SW480 (cell line): ENCODE measurements around the gene MLLT1.
"Not testable (repeated sequence)": the region's sequence is repeated elsewhere in the genome, so short reads cannot be mapped to it uniquely, and the experiment has no call there.

Experiments used
- DNase-seq: peaks from one replicate; pipeline ENCODE4 v3.0.0-alpha.2; 2016; ENCODE audit warnings: low spot score

MLLT1 gene

GRCh38 chr19:6279931-6280591 is at the start of gene MLLT1:
MLLT1 (minus strand) TSS chr19:6279975; CDS start chr19:6279784, 191 bp downstream.
- DNase-seq, result peak; percentile 89

- DNase-seq, result no peak
Measured at GRCh38 chr19:6326815-6327214, 47.0 kb upstream of the MLLT1 start.

- DNase-seq, result no peak
Measured at GRCh38 chr19:6325614-6326013, 45.8 kb upstream of the MLLT1 start.

DNA sequence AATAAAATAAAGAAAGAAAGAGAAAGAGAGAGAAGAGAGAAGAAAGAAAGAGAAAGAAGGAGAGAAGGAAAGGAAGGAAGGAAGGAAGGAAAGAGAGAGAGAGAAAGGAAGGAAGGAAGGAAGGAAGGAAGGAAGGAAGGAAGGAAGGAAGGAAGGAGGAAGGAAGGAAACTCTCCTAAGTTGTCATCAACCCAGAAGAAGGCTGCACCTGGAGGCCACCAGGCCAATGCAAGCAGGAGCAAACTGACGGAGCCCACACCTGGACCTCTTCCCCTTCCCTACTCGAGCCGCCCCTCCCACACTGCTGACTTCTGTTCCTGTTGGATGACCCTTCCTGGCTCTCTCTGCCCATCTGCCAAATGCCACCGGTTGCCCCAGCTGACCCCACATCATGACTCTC is 45.0 kb upstream of the MLLT1 start:
- no peak for DNase-seq

GRCh38 chr19:6322284-6322683 is 42.5 kb upstream of the MLLT1 start:
- no peak for DNase-seq

DNA sequence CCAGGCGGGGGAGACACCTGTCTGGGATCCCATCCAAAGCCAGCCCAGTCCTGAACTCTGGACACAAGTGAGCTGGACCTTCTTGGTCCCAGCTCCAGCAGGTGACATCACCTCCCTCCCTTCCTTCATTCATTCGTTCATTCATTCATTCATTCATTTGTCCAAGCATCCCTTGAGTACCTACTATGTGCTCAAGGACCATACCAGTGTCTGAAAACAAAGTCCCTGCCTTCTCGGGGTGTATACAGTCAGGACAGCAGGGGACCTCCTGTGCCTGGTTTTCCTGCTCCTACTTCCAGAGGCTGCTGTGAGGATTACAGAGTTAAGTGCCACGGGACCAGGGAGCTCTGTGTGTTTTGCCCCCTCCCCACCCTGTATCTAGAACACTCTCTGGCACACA is 39.6 kb upstream of the MLLT1 start:
- no peak for DNase-seq

DNA sequence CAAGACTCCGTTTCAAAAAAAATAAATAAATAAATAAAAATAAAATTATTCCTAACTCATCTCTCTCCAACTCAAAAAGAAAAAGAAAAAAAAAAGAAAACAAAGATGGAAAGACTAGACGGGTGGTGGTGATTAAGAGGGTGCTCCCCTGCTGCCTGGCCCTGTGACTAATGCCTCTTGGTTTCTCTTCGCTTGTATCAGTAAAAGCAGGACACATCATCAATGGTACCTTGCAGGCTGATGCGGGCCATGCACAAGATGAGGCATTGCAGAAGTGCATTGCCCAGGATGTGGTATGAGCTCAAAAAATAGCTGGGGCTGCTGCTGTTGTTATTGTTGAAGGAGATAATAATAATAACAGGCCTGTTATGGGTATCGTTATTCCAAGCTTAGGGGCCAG is 39.0 kb upstream of the MLLT1 start:
- DNase-seq, result peak; percentile 11

DNA sequence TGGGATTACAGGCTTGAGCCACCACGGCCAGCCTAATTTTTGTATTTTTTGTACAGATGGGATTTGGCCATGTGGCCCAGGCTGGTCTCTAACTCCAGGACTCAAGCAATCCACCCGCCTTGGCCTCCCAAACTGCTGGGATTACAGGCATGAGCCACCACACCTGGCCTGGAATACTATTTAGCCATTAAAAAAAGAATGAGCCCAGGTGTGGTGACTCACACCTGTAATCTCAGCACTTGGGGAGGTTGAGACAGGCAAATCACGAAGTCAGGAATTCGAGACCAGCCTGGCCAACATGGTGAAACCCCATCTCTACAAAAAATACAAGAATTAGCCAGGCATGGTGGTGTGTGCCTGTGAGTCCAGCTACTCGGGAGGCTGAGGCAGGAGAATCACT is 35.9 kb upstream of the MLLT1 start:
- DNase-seq, result not testable (repeated sequence)

- DNase-seq, result no peak
Measured at GRCh38 chr19:6313398-6313969, 33.7 kb upstream of the MLLT1 start.

GRCh38 chr19:6312018-6312417 is 32.2 kb upstream of the MLLT1 start:
- DNase-seq, result no peak

DNA sequence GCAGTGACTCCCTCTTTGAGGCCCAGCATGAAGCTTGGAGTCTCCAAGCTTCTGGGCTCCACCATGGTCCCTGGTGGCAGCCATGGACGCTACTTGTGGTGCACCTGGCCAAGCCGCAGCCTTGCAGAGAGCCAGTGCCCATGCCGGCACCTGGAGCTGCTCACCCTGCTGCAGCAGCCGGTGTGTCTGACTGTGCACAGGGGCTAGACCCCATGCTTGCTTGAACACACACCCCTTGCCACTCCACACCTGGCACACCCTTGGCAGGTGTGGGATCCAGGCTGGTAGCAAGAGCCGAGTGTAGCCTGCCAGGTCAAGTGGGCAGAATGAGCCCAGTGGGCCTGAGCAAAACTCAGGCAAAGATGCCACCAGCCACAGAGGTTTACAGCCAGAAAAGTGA is 18.6 kb upstream of the MLLT1 start:
- DNase-seq, result no peak

DNA sequence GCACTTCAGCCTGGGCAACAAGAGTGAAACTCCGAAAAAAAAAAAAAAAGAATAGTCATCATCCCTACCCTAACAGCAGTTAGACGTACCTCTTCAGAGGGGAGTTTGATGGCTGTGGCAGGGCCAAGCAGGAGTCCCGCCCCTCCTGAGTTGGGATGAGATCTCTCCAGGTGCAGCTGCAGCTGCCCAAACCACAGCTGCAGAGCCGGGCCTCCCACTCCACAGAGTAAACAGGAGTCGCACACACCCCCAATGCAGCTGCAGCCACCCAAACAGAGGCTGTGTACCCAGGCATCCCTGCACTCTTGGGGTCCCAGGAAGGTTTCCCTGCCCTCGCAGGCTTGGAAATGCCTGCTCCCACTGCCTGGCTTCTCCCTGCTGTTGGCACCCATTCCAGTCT is 17.4 kb upstream of the MLLT1 start:
- no peak for DNase-seq

DNA sequence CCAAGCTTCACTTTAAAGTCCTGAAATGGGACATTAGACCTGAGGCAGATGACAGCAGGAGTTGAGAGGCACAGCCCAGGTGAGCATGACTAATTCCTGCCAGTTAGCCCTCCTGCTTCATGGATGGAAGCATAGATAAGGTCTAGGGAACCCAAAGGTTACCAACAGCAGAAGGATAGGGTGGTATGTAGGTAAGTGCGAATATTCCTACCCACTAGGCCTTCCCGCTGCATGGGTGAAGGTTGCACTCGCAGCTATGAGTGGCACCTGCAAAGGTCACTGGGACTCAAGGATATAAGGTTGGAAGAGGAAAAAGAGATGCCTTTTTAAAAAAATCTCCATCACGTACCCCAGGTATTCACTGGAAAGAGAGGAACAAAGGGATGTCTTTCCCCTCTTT is 12.2 kb upstream of the MLLT1 start:
- DNase-seq, result no peak

DNA sequence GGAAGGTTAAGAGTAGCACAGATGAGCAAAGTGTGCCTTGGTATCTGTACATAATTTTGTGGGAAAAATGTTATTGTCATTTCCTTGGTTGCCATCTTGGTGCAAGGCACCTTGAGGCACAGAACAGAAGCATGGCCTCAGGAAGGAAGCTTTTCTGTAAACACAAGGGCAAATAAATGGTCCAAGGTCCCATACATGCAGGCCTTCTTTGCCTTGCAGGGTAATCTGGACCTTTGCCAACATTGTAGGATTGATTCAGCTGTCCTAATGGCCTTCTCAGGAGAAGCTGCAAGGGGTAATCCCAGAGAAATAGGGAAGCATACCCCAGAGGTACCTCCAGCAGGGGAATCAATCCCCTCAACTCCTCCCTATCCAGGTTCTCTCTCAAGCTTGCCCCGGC is 9.0 kb upstream of the MLLT1 start:
- DNase-seq, result no peak

DNA sequence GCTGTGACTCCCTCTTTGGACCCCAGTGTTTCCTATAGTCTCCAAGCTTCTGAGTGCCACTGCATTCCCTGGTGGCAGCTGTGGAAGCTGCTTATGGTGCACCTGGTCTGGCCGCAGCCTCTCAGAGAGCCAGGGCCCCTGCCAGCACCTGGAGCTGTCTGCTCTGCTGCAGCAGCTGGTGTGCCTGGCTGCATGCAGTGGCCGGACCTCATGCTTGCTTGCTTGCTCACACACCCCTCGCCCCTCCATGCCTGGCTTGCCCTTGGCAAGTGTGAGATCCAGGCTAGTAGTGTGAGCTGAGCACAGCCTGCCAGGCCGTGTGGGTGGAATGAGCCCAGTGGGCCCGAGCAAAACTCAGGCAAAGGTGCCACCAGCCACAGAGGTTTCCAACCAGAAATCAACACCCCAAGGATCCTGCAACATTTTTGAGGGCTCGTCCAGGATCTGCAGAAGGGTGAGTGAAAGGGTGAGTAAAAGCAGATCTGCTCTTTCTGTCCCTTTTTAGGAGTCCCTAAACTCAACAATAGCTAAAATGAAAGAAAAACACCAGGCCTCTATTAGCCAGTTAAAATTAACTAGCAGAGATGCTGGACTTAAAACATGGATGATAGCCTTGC is 7.6 kb upstream of the MLLT1 start:
- DNase-seq, result no peak

DNA sequence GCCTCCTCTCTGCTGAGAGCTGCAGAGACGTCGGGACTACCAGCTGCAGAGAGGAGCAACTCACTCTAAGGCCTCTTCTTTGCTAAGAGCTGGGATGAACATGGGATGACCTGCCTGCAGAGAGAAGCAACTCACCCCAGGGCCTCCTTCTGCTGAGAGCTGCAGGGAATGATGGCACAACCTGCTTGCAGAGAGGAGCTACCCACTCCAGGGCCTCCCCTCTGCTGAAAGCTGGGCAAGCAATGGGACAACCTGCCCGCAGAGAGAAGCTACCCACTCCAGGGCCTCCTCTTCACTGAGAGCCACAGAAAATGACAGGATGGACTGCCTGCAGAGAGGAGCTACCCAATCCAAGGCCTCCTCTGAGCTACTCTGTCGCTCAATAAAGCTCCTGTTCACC is 6.9 kb upstream of the MLLT1 start:
- no peak for DNase-seq

DNA sequence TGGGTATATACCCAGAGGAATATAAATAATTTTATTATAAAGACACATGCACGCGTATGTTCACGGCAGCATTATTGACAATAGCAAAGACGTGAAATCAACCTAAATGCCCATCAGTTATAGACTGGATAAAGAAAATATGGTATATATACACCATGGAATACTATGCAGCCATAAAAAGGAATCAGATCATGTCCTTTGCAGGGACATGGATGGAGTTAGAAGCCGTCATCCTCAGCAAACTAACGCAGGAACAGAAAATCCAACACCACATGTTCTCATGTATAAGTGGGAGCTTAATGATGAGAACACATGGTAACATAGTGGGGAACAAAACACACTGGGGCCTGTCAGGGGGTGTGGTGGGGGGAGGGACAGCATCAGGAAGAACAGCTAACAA is 2.6 kb upstream of the MLLT1 start:
- DNase-seq, result not testable (repeated sequence)

GRCh38 chr19:6279620-6279930 is 200 bp downstream of the MLLT1 start:
- DNase-seq, result no peak

DNA sequence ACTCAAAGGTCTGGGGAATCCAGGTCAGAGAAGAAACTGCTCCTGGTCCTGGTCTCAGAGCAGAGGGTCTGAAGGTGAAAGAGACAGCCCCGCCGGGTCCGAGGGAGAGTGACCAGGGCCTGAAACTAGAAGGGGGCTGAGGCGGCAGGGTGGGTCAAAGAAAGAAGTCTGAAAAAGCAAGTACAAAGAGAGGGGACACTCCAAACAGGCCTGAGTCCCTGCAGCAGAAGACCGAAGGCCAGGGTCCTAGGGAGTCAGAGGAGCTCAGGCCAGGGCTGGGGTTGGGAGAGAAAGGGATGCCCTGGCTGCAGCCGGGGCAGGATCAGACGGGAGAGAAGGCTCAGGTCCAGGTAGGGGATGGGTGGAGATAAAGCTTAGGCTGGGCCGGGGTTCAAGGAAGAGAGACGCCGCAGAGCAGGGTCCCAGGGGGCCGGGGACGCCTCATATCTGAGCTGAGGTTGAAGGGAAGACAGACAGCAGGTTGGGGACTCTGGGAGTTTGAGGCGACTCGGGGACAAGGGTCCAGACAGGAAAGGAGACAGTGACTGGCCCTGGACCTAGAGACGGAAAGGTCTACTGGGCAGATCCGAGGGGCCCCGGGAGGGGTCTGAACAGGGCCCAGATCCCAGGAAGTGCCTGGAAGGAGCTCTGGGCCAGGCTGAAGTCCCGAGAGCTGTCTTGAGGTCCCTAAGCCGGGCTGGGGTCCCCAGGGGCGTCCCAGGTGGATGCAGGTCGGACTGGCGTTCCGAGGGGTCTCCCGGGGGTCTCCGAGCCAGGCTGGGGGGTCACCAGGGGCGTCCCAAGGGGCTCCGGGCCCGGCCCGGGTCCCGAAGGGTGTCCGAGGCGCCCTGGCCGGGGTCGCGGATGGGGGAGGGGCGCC is 795 bp downstream of the MLLT1 start:
- DNase-seq, result no peak

DNA sequence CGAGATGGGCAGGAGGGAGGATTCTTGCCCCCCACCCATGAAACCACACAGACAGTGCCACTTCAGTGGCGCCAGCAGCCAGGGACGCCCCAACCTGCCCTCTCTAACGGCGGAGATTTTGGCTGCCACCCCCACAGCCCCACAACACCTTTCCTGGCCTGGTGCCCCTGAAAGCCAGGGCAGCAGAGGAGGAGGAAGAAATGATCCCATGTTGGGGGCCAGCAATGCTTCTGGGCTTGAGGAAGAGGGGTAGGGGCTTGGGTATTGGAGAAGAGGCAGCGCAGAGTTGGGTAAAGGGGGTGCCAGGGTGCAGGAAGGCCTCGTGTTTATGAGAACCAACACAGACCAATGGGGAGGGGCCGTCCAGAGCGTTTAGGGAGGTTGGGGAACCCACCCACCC is 1.7 kb downstream of the MLLT1 start:
- no peak for DNase-seq

DNA sequence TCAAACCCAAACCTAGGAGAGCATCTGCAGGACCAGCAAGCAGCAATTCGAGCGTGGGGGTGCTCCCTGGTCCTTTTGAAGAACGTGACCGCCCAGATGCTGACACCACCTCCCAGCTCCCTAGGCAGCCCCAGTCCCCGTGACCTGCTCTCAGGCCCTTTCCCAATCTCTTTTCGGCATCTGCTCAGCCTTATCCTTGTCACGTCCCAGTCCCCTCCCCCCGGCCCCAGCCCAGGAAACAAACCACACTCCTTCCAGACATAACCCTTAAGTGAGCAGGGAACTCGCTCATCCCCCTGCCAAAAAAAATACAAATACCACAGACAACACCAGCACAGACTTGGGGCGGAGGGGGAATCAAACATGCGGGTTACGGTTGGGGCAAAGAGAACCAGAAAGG is 3.3 kb downstream of the MLLT1 start:
- no peak for DNase-seq

DNA sequence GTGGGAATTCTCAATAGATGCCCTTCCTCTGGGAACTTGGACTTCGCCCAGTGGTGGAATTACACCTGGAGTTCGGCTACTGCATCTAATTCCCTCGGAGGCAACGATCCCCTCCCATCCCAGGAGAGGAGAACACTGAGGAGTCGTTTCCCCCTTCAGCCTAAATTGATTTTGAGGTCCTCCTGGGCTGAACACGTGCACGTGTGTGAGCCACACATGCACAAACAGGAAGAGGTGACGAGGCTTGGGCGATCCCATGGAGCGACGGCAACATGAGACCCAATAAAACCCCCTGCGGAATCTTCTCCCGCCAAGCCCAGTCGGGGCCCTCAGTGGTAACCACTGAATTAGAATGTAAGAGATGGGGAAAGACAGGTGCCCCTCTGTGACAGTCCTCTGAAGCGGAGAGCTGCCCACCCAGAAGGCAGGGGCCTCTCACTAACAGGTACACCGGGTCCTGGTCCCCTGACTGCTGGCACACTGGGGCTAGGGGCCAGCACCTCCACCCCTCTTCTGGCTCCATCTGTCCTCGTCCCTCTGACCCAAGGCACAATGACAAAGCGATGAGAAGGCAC is 4.5 kb downstream of the MLLT1 start:
- no peak for DNase-seq

DNA sequence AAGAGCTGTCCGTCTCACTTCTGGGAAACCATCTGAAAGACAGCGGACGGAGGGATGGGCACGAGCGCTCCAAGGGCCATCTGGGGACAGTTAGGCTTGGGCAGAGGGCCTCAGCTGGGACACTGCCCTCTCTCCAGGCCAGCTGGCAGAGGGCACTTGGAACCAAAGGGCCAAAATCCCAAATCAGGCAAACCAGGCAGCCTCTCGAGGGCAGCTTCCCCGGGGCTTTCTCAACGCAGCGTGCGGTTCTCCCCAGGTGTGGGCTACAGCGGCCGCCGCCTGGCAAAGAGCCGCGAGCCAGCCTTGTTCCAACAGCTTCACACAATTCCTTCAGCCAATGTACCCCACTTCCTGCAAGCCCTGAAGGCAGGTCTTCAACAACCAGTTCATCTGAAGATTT is 5.0 kb downstream of the MLLT1 start:
- DNase-seq, result no peak
